ENCODE measurements around the gene TMTC2.
A peak's percentile ranks its signal among the peaks of the same experiment; 100 is the strongest.

Gene TMTC2

DNA sequence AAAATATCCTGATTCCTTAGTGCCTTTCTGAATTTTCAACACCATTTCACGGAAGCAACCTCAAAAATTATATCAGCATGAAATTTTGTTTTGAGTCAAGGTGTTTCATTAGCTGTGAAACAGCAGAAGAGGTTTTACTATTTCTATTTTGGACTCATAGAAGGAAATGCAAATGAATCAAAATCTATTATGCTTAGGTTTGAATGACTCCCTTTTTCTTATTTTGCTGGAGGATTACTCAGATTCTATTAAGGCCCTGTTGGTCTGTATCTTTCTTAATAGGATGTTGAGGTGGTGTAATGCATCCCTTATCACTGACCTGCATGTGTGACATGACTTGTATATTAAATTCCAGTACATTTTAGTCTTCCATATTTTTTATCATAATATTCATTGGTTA lies 165.8 kb downstream of the TMTC2 start:
- H2BK12ac ChIP-seq (ENCODE audit: low read length), result no peak overlapping the region
- no peaks in the 10 kb centered on the region for H3K27me3 ChIP-seq (ENCODE audit: insufficient read depth, low read length)
- H4K12ac ChIP-seq (ENCODE audit: low read depth, low read length), result no peak overlapping the region
- H3K79me1 ChIP-seq (ENCODE audit: low read length), result no peaks in the 10 kb centered on the region
- H3K4me2 ChIP-seq (ENCODE audit: low read length), result no peak overlapping the region
- H3K9ac ChIP-seq (ENCODE audit: low read length), result no peak overlapping the region
- H3K4me1 ChIP-seq (ENCODE audit: control insufficient read depth in 1 of 2, insufficient read depth in 2 of 2, low read length in 2 of 2), result peaks cover 3 to 5% of the 10 kb centered on the region in 2 experiments
- H2AFZ ChIP-seq (ENCODE audit: insufficient read depth, low read length, poor library complexity), result no peak overlapping the region
- peaks cover 3 to 6% of the 10 kb centered on the region in 2 experiments for H3K36me3 ChIP-seq (ENCODE audit: control insufficient read depth in 1 of 2, insufficient read depth in 2 of 2, low read length in 2 of 2)
- no peak overlapping the region for H4K8ac ChIP-seq (ENCODE audit: low read depth, low read length)
- no peak overlapping the region for H2AK5ac ChIP-seq (ENCODE audit: low read length)
- H3K14ac ChIP-seq (ENCODE audit: low read length), result no peak overlapping the region
- H2BK5ac ChIP-seq (ENCODE audit: low read depth, low read length, poor library complexity), result no peak overlapping the region
- WGBS (ENCODE audit: extremely low coverage, insufficient coverage, insufficient read length), result no CpG with 5 or more reads among the region's 1 CpG
- no peak for DNase-seq
- no peak overlapping the region for H3K18ac ChIP-seq (ENCODE audit: low read length)
- no peak overlapping the region for H3K27ac ChIP-seq (ENCODE audit: low read depth, low read length)
- no peak overlapping the region for H3K4me3 ChIP-seq (ENCODE audit: low read depth, low read length)
- no peak overlapping the region for H4K91ac ChIP-seq (ENCODE audit: low read depth, low read length)
- no peaks in the 10 kb centered on the region for H3K79me2 ChIP-seq (ENCODE audit: control insufficient read depth, insufficient read depth, low read length, poor library complexity)
- H3K23ac ChIP-seq (ENCODE audit: low read length), result no peak overlapping the region
- H3K4ac ChIP-seq (ENCODE audit: low read depth, low read length), result no peak overlapping the region
- no peak overlapping the region for H2BK120ac ChIP-seq (ENCODE audit: insufficient read depth, low read length, poor library complexity)
- peaks cover 2% of the 10 kb centered on the region for H3K9me3 ChIP-seq (ENCODE audit: insufficient read depth, low read depth, low read length)

DNA sequence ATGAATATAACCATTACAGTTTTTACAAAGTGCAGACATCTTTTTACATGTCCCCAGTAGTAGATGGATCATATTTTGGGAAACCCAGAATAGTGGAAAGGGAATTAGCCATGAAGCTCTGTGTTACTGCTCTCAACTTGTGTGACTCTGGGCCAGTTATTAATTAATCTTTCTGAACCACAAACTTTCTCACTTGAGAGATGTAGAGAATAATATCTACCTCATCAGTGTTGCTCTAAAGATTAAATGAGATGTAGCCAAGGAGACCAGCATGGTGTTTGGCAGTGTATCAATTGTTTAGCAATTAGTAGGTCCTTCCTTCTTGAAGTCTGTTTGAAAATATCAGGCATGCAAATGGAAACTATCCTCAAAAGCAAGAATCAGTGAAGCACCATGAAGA lies 169.2 kb downstream of the TMTC2 start:
- H3K4ac ChIP-seq (ENCODE audit: low read depth, low read length), result no peak overlapping the region
- H3K9ac ChIP-seq (ENCODE audit: low read length), result no peak overlapping the region
- peaks cover 3 to 10% of the 10 kb centered on the region in 2 experiments for H3K36me3 ChIP-seq (ENCODE audit: control insufficient read depth in 1 of 2, insufficient read depth in 2 of 2, low read length in 2 of 2)
- H2BK12ac ChIP-seq (ENCODE audit: low read length), result no peak overlapping the region
- no peak overlapping the region for H3K23ac ChIP-seq (ENCODE audit: low read length)
- H3K4me3 ChIP-seq (ENCODE audit: low read depth, low read length), result no peak overlapping the region
- H4K12ac ChIP-seq (ENCODE audit: low read depth, low read length), result no peak overlapping the region
- H3K27ac ChIP-seq (ENCODE audit: low read depth, low read length), result no peak overlapping the region
- no peak overlapping the region for H2BK5ac ChIP-seq (ENCODE audit: low read depth, low read length, poor library complexity)
- H3K27me3 ChIP-seq (ENCODE audit: insufficient read depth, low read length), result no peaks in the 10 kb centered on the region
- no peak overlapping the region for H3K14ac ChIP-seq (ENCODE audit: low read length)
- H2AFZ ChIP-seq (ENCODE audit: insufficient read depth, low read length, poor library complexity), result no peak overlapping the region
- no peak for DNase-seq
- H4K8ac ChIP-seq (ENCODE audit: low read depth, low read length), result no peak overlapping the region
- H3K79me1 ChIP-seq (ENCODE audit: low read length), result peaks cover 2% of the 10 kb centered on the region
- peaks cover 6 to 8% of the 10 kb centered on the region in 2 experiments for H3K4me1 ChIP-seq (ENCODE audit: control insufficient read depth in 1 of 2, insufficient read depth in 2 of 2, low read length in 2 of 2)
- no peak overlapping the region for H3K18ac ChIP-seq (ENCODE audit: low read length)
- H3K4me2 ChIP-seq (ENCODE audit: low read length), result no peak overlapping the region
- H3K79me2 ChIP-seq (ENCODE audit: control insufficient read depth, insufficient read depth, low read length, poor library complexity), result no peaks in the 10 kb centered on the region
- H2BK120ac ChIP-seq (ENCODE audit: insufficient read depth, low read length, poor library complexity), result no peak overlapping the region
- peaks cover 2% of the 10 kb centered on the region for H3K9me3 ChIP-seq (ENCODE audit: insufficient read depth, low read depth, low read length)
- H4K91ac ChIP-seq (ENCODE audit: low read depth, low read length), result no peak overlapping the region
- H2AK5ac ChIP-seq (ENCODE audit: low read length), result no peak overlapping the region

DNA sequence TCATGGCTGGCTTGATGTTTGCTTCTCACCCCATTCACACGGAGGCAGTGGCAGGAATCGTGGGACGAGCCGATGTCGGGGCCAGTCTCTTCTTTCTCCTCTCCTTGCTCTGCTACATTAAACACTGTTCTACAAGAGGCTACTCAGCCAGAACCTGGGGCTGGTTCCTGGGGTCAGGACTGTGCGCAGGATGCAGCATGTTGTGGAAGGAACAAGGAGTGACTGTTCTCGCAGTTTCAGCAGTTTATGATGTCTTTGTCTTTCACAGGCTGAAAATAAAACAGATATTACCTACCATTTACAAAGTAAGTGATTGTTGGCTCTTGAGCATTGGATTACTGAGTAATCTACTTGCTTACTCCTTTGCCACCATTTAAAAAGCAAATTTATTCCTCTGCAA lies 170.6 kb downstream of the TMTC2 start:
- no peak overlapping the region for H4K91ac ChIP-seq (ENCODE audit: low read depth, low read length)
- H2BK120ac ChIP-seq (ENCODE audit: insufficient read depth, low read length, poor library complexity), result no peak overlapping the region
- H2AK5ac ChIP-seq (ENCODE audit: low read length), result peak overlapping the region; percentile 76
- H3K4ac ChIP-seq (ENCODE audit: low read depth, low read length), result no peak overlapping the region
- peak overlapping the region; percentile 4 for H3K18ac ChIP-seq (ENCODE audit: low read length)
- H3K9me3 ChIP-seq (ENCODE audit: insufficient read depth, low read depth, low read length), result peaks cover 2% of the 10 kb centered on the region
- no peak overlapping the region for H3K4me3 ChIP-seq (ENCODE audit: low read depth, low read length)
- H2BK5ac ChIP-seq (ENCODE audit: low read depth, low read length, poor library complexity), result peak overlapping the region; percentile 39
- no peak overlapping the region for H2AFZ ChIP-seq (ENCODE audit: insufficient read depth, low read length, poor library complexity)
- H3K27ac ChIP-seq (ENCODE audit: low read depth, low read length), result no peak overlapping the region
- no peak overlapping the region for H4K12ac ChIP-seq (ENCODE audit: low read depth, low read length)
- no peaks in the 10 kb centered on the region for H3K27me3 ChIP-seq (ENCODE audit: insufficient read depth, low read length)
- no CpG with 5 or more reads among the region's 7 CpGs for WGBS (ENCODE audit: extremely low coverage, insufficient coverage, insufficient read length)
- peaks cover 3 to 10% of the 10 kb centered on the region in 2 experiments for H3K36me3 ChIP-seq (ENCODE audit: control insufficient read depth in 1 of 2, insufficient read depth in 2 of 2, low read length in 2 of 2)
- peak overlapping the region; percentile 60 for H3K14ac ChIP-seq (ENCODE audit: low read length)
- no peak for DNase-seq
- H3K79me1 ChIP-seq (ENCODE audit: low read length), result peaks cover 2% of the 10 kb centered on the region
- no peak overlapping the region for H3K4me2 ChIP-seq (ENCODE audit: low read length)
- H3K23ac ChIP-seq (ENCODE audit: low read length), result no peak overlapping the region
- no peaks in the 10 kb centered on the region for H3K79me2 ChIP-seq (ENCODE audit: control insufficient read depth, insufficient read depth, low read length, poor library complexity)
- peak overlapping the region; percentile 9 for H4K8ac ChIP-seq (ENCODE audit: low read depth, low read length)
- no peak overlapping the region for H3K9ac ChIP-seq (ENCODE audit: low read length)
- peaks cover 6 to 8% of the 10 kb centered on the region in 2 experiments for H3K4me1 ChIP-seq (ENCODE audit: control insufficient read depth in 1 of 2, insufficient read depth in 2 of 2, low read length in 2 of 2)
- H2BK12ac ChIP-seq (ENCODE audit: low read length), result peak overlapping the region; percentile 95

- H3K4ac ChIP-seq (ENCODE audit: low read depth, low read length), result no peak overlapping the region
- no peak overlapping the region for H4K91ac ChIP-seq (ENCODE audit: low read depth, low read length)
- peaks cover 2% of the 10 kb centered on the region for H3K79me1 ChIP-seq (ENCODE audit: low read length)
- H3K9ac ChIP-seq (ENCODE audit: low read length), result no peak overlapping the region
- no peak overlapping the region for H2BK5ac ChIP-seq (ENCODE audit: low read depth, low read length, poor library complexity)
- H3K14ac ChIP-seq (ENCODE audit: low read length), result no peak overlapping the region
- no CpG with 5 or more reads among the region's 10 CpGs for WGBS (ENCODE audit: extremely low coverage, insufficient coverage, insufficient read length)
- DNase-seq, result peak in 1 of 2 donors; percentile 4
- peak overlapping the region; percentile 41 for H3K18ac ChIP-seq (ENCODE audit: low read length)
- H2BK120ac ChIP-seq (ENCODE audit: insufficient read depth, low read length, poor library complexity), result peak overlapping the region; percentile 15
- H3K27me3 ChIP-seq (ENCODE audit: insufficient read depth, low read length), result no peaks in the 10 kb centered on the region
- peak overlapping the region; percentile 32 for H3K27ac ChIP-seq (ENCODE audit: low read depth, low read length)
- H4K8ac ChIP-seq (ENCODE audit: low read depth, low read length), result no peak overlapping the region
- H2AFZ ChIP-seq (ENCODE audit: insufficient read depth, low read length, poor library complexity), result no peak overlapping the region
- no peak overlapping the region for H3K4me3 ChIP-seq (ENCODE audit: low read depth, low read length)
- no peak overlapping the region for H2BK12ac ChIP-seq (ENCODE audit: low read length)
- H4K12ac ChIP-seq (ENCODE audit: low read depth, low read length), result no peak overlapping the region
- H3K36me3 ChIP-seq (ENCODE audit: control insufficient read depth in 1 of 2, insufficient read depth in 2 of 2, low read length in 2 of 2), result peaks cover 3 to 10% of the 10 kb centered on the region in 2 experiments
- no peak overlapping the region for H2AK5ac ChIP-seq (ENCODE audit: low read length)
- peaks cover 2% of the 10 kb centered on the region for H3K9me3 ChIP-seq (ENCODE audit: insufficient read depth, low read depth, low read length)
- peak overlapping the region; percentile 34 for H3K4me2 ChIP-seq (ENCODE audit: low read length)
- H3K23ac ChIP-seq (ENCODE audit: low read length), result no peak overlapping the region
- peaks cover 6 to 8% of the 10 kb centered on the region in 2 experiments for H3K4me1 ChIP-seq (ENCODE audit: control insufficient read depth in 1 of 2, insufficient read depth in 2 of 2, low read length in 2 of 2)
- H3K79me2 ChIP-seq (ENCODE audit: control insufficient read depth, insufficient read depth, low read length, poor library complexity), result no peaks in the 10 kb centered on the region
Observed at GRCh38 chr12:82857911-82858533, 171.3 kb downstream of the TMTC2 start.
